ENCODE measurements around the gene PDE4D. TPM values are rescaled to one million over a fixed set of nuclear protein-coding genes. Genes with fewer than 3 reads are reported as not detected.

Gene PDE4D
- polyA plus RNA-seq, 1 donor (not counting 4 experiments of a cell fraction or from before 2014, with no cell fraction given) = 3.6 TPM

DNA sequence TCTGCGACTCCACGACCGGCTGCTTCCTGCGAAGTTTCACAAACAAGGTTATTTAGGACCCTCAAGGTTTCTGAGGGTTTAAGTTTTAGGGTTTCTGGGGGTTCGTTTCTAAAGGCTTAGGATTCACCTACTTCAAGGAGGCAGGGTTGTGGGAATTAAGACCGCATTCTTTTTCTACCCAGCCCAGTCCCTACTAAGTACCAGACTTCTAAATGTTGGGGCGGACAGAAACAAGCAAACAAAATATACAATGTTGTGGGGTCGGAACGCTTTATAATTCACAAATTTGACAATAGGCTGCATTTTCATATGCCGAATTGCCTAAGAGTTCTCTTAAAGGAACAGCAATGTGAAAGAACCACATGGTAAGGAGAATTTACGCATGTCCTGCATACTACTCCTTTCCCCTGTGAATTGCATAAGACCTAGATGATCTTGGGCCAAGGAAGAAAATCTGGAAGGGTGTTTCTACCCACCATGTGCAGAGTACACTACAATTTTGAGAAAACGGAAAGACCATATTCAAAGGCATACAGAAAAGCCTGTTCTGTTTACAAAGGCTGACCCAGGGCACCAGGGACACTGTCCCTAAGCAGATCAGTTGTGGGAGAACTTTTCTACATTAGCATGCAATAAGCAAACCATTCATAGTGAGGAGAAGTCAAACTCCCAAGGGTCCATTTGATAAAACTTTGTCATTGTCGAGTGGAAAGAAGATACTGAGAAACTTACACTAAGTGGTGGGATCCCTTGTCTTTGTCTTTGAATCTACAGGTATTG, 853.3 kb downstream of the PDE4D start:
- no peak for FAIRE-seq

GRCh38 chr5:59039296-59040023, 854.1 kb downstream of the PDE4D start:
- Histone ChIP-seq H3K4me3 (ENCODE audit: control insufficient read depth in 2 of 3, extremely low read depth in 1 of 3, insufficient read depth in 2 of 3, low read depth in 1 of 3, low read length in 3 of 3) (peak overlapping the region; percentile 52 to 67 (median 63)), H3K9me3 (ENCODE audit: control insufficient read depth, low read depth, low read length) (no peaks in the 10 kb centered on the region), H3K4me2 (ENCODE audit: control insufficient read depth, extremely low read depth, insufficient read depth, low read depth, low read length) (peak overlapping the region; percentile 72), H4K20me1 (ENCODE audit: control insufficient read depth, extremely low read depth, insufficient read depth, low read length) (no peaks in the 10 kb centered on the region), H2AFZ (ENCODE audit: control insufficient read depth, low read length) (peak overlapping the region; percentile 67), H3K27me3 (ENCODE audit: control insufficient read depth, extremely low read depth, insufficient read depth, low read length) (peaks cover 5% of the 10 kb centered on the region), H3K4me1 (ENCODE audit: control insufficient read depth, extremely low read depth, insufficient read depth, low read length) (peaks cover 42% of the 10 kb centered on the region), H3K36me3 (ENCODE audit: control insufficient read depth in 2 of 2, extremely low read depth in 1 of 2, insufficient read depth in 2 of 2, low read length in 2 of 2) (no peaks in the 10 kb centered on the region), H3K9ac (ENCODE audit: control insufficient read depth, extremely low read depth, insufficient read depth, low read length) (peak overlapping the region; percentile 71), H3K9me1 (ENCODE audit: control insufficient read depth, extremely low read depth, insufficient read depth, low read length) (no peaks in the 10 kb centered on the region), H3K27ac (ENCODE audit: control insufficient read depth, insufficient read depth, low read length) (no peak overlapping the region), H3K79me2 (ENCODE audit: control insufficient read depth, insufficient read depth, low read length) (no peaks in the 10 kb centered on the region)
- dilution Hi-C loops (cut with MboI; ENCODE audit: extremely low pct_ligation_motif_present, low sequenced_read_pairs) = no loop called here
- DNase-seq (ENCODE audit: low read depth, low spot score) (no peak), FAIRE-seq (no peak)
- TF ChIP-seq, protein P1, sequence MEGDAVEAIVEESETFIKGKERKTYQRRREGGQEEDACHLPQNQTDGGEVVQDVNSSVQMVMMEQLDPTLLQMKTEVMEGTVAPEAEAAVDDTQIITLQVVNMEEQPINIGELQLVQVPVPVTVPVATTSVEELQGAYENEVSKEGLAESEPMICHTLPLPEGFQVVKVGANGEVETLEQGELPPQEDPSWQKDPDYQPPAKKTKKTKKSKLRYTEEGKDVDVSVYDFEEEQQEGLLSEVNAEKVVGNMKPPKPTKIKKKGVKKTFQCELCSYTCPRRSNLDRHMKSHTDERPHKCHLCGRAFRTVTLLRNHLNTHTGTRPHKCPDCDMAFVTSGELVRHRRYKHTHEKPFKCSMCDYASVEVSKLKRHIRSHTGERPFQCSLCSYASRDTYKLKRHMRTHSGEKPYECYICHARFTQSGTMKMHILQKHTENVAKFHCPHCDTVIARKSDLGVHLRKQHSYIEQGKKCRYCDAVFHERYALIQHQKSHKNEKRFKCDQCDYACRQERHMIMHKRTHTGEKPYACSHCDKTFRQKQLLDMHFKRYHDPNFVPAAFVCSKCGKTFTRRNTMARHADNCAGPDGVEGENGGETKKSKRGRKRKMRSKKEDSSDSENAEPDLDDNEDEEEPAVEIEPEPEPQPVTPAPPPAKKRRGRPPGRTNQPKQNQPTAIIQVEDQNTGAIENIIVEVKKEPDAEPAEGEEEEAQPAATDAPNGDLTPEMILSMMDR (optimal IDR thresholded peaks at IDR 0.05 in 1 of 3, IDR thresholded peaks at IDR 0.05 in 1 of 3, conservative IDR thresholded peaks at IDR 0.05 in 1 of 3; ENCODE audit: extremely low read depth in 1 of 3, insufficient read depth in 2 of 3, low read length in 3 of 3) = no peak
- TF ChIP-seq EZH2 (IDR thresholded peaks at IDR 0.05; ENCODE audit: low read length) = no peak

More for the DNA sequence above, 853.3 kb downstream of the PDE4D start:
- H3K9me3 ChIP-seq (ENCODE audit: control insufficient read depth, low read depth, low read length) = no peaks in the 10 kb centered on the region
- H3K4me1 ChIP-seq (ENCODE audit: control insufficient read depth, extremely low read depth, insufficient read depth, low read length) = peaks cover 37% of the 10 kb centered on the region
- no peak overlapping the region for H2AFZ ChIP-seq (ENCODE audit: control insufficient read depth, low read length)
- H3K9me1 ChIP-seq (ENCODE audit: control insufficient read depth, extremely low read depth, insufficient read depth, low read length) = no peaks in the 10 kb centered on the region
- H3K36me3 ChIP-seq (ENCODE audit: control insufficient read depth in 2 of 2, extremely low read depth in 1 of 2, insufficient read depth in 2 of 2, low read length in 2 of 2) = no peaks in the 10 kb centered on the region
- H3K4me2 ChIP-seq (ENCODE audit: control insufficient read depth, extremely low read depth, insufficient read depth, low read depth, low read length) = peak overlapping the region; percentile 72
- dilution Hi-C loops (cut with MboI; ENCODE audit: extremely low pct_ligation_motif_present, low sequenced_read_pairs) = no loop called here
- H3K9ac ChIP-seq (ENCODE audit: control insufficient read depth, extremely low read depth, insufficient read depth, low read length) = peak overlapping the region; percentile 71
- peaks cover 5% of the 10 kb centered on the region for H3K27me3 ChIP-seq (ENCODE audit: control insufficient read depth, extremely low read depth, insufficient read depth, low read length)
- H4K20me1 ChIP-seq (ENCODE audit: control insufficient read depth, extremely low read depth, insufficient read depth, low read length) = no peaks in the 10 kb centered on the region
- DNase-seq (ENCODE audit: low read depth, low spot score) = no peak
- H3K4me3 ChIP-seq (ENCODE audit: control insufficient read depth in 2 of 3, extremely low read depth in 1 of 3, insufficient read depth in 2 of 3, low read depth in 1 of 3, low read length in 3 of 3) = peak overlapping the region in 1 of 3 experiments; percentile 67
- no peak overlapping the region for H3K27ac ChIP-seq (ENCODE audit: control insufficient read depth, insufficient read depth, low read length)
- TF ChIP-seq EZH2 (IDR thresholded peaks at IDR 0.05; ENCODE audit: low read length) = peak; percentile 45
- TF ChIP-seq, protein P1 (optimal IDR thresholded peaks at IDR 0.05 in 1 of 3, IDR thresholded peaks at IDR 0.05 in 1 of 3, conservative IDR thresholded peaks at IDR 0.05 in 1 of 3; ENCODE audit: extremely low read depth in 1 of 3, insufficient read depth in 2 of 3, low read length in 3 of 3) = no peak
- H3K79me2 ChIP-seq (ENCODE audit: control insufficient read depth, insufficient read depth, low read length) = no peaks in the 10 kb centered on the region
